MM.1S (cell line): Measurements from ENCODE around the gene ITGA11.

ENCODE experiments used
- CTCF ChIP-seq: fragments of 300-600 bp; sonication (generic); IDR thresholded peaks from 2 replicates; pipeline ENCODE4 v1.5.1; 2016; ENCODE audit warnings: antibody characterized with exemption, low read length, mixed read lengths
- EZH2 ChIP-seq: fragments of 300-600 bp; sonication (generic); optimal IDR thresholded peaks from 2 replicates; pipeline ENCODE3; 2017; ENCODE audit warnings: low read depth, mild to moderate bottlenecking, antibody characterized with exemption, low read length, mixed read lengths
- EZH2phosphoT487 ChIP-seq: fragments of 300-600 bp; sonication (generic); IDR thresholded peaks from 2 replicates; pipeline ENCODE4 v1.6.1; 2018; ENCODE audit warnings: antibody characterized with exemption, low read length

- no peak for TF ChIP-seq CTCF
- no peak for TF ChIP-seq EZH2phosphoT487
- TF ChIP-seq EZH2: no peak
Observed at GRCh38 chr15:68314563-68314962, 117.4 kb downstream of the ITGA11 start.
